ENCODE measurements around the gene SELENOF.

The SELENOF gene

GRCh38 chr1:86933562-86934377 lies 19.8 kb upstream of the SELENOF start:
- no peaks in the 10 kb centered on the region for H3K36me3 ChIP-seq (ENCODE audit: insufficient read depth, low read length)
- H3K9ac ChIP-seq (ENCODE audit: low read depth, low read length) = peak overlapping the region; percentile 25
- H3K9me3 ChIP-seq (ENCODE audit: control insufficient read depth, insufficient read depth, low read length) = no peaks in the 10 kb centered on the region
- H3K4me1 ChIP-seq (ENCODE audit: insufficient read depth, low read length) = peaks cover 17% of the 10 kb centered on the region

- no peaks in the 10 kb centered on the region for H3K9me3 ChIP-seq (ENCODE audit: control insufficient read depth, insufficient read depth, low read length)
- no peak overlapping the region for H3K9ac ChIP-seq (ENCODE audit: low read depth, low read length)
- H3K4me1 ChIP-seq (ENCODE audit: insufficient read depth, low read length) = peaks cover 17% of the 10 kb centered on the region
- no peaks in the 10 kb centered on the region for H3K36me3 ChIP-seq (ENCODE audit: insufficient read depth, low read length)
Measured at GRCh38 chr1:86933051-86933450, 19.1 kb upstream of the SELENOF start.

- Histone ChIP-seq H3K36me3 (ENCODE audit: insufficient read depth, low read length) (no peaks in the 10 kb centered on the region), H3K9ac (ENCODE audit: low read depth, low read length) (no peak overlapping the region), H3K4me1 (ENCODE audit: insufficient read depth, low read length) (peaks cover 8% of the 10 kb centered on the region), H3K9me3 (ENCODE audit: control insufficient read depth, insufficient read depth, low read length) (peaks cover 10% of the 10 kb centered on the region; the same call in 1 of the 2 replicates)
Measured at GRCh38 chr1:86928819-86929218, 14.9 kb upstream of the SELENOF start.

GRCh38 chr1:86926883-86927282 lies 13.0 kb upstream of the SELENOF start:
- H3K4me1 ChIP-seq (ENCODE audit: insufficient read depth, low read length) = no peaks in the 10 kb centered on the region
- H3K9me3 ChIP-seq (ENCODE audit: control insufficient read depth, insufficient read depth, low read length) = peaks cover 14% of the 10 kb centered on the region
- no peaks in the 10 kb centered on the region for H3K36me3 ChIP-seq (ENCODE audit: insufficient read depth, low read length)
- H3K9ac ChIP-seq (ENCODE audit: low read depth, low read length) = no peak overlapping the region

GRCh38 chr1:86925742-86926141 lies 11.8 kb upstream of the SELENOF start:
- H3K36me3 ChIP-seq (ENCODE audit: insufficient read depth, low read length) = no peaks in the 10 kb centered on the region
- H3K9me3 ChIP-seq (ENCODE audit: control insufficient read depth, insufficient read depth, low read length) = peaks cover 14% of the 10 kb centered on the region
- H3K9ac ChIP-seq (ENCODE audit: low read depth, low read length) = no peak overlapping the region
- no peaks in the 10 kb centered on the region for H3K4me1 ChIP-seq (ENCODE audit: insufficient read depth, low read length)

GRCh38 chr1:86924324-86924960 lies 10.5 kb upstream of the SELENOF start:
- Histone ChIP-seq H3K9ac (ENCODE audit: low read depth, low read length) (no peak overlapping the region), H3K4me1 (ENCODE audit: insufficient read depth, low read length) (no peaks in the 10 kb centered on the region), H3K9me3 (ENCODE audit: control insufficient read depth, insufficient read depth, low read length) (peaks cover 14% of the 10 kb centered on the region), H3K36me3 (ENCODE audit: insufficient read depth, low read length) (no peaks in the 10 kb centered on the region)

GRCh38 chr1:86922445-86922844 lies 8.5 kb upstream of the SELENOF start:
- no peak overlapping the region for H3K9ac ChIP-seq (ENCODE audit: low read depth, low read length)
- H3K36me3 ChIP-seq (ENCODE audit: insufficient read depth, low read length) = no peaks in the 10 kb centered on the region
- no peaks in the 10 kb centered on the region for H3K4me1 ChIP-seq (ENCODE audit: insufficient read depth, low read length)
- H3K9me3 ChIP-seq (ENCODE audit: control insufficient read depth, insufficient read depth, low read length) = peaks cover 14% of the 10 kb centered on the region

GRCh38 chr1:86916752-86917151 lies 2.8 kb upstream of the SELENOF start:
- H3K9me3 ChIP-seq (ENCODE audit: control insufficient read depth, insufficient read depth, low read length) = no peaks in the 10 kb centered on the region
- H3K4me1 ChIP-seq (ENCODE audit: insufficient read depth, low read length) = 0 out of 2 replicates have a peak, but pooled peaks cover 8% of the 10 kb centered on the region
- H3K36me3 ChIP-seq (ENCODE audit: insufficient read depth, low read length) = no peaks in the 10 kb centered on the region
- no peak overlapping the region for H3K9ac ChIP-seq (ENCODE audit: low read depth, low read length)

- Histone ChIP-seq H3K36me3 (ENCODE audit: insufficient read depth, low read length) (no peaks in the 10 kb centered on the region), H3K9me3 (ENCODE audit: control insufficient read depth, insufficient read depth, low read length) (no peaks in the 10 kb centered on the region), H3K4me1 (ENCODE audit: insufficient read depth, low read length) (0 out of 2 replicates have a peak, but pooled peaks cover 8% of the 10 kb centered on the region), H3K9ac (ENCODE audit: low read depth, low read length) (peak overlapping the region; percentile 91)
Measured at GRCh38 chr1:86915737-86916235, 1.9 kb upstream of the SELENOF start.

- Histone ChIP-seq H3K4me1 (ENCODE audit: insufficient read depth, low read length) (0 out of 2 replicates have a peak, but pooled peaks cover 8% of the 10 kb centered on the region), H3K9me3 (ENCODE audit: control insufficient read depth, insufficient read depth, low read length) (no peaks in the 10 kb centered on the region), H3K9ac (ENCODE audit: low read depth, low read length) (peak overlapping the region; percentile 91), H3K36me3 (ENCODE audit: insufficient read depth, low read length) (no peaks in the 10 kb centered on the region)
Measured at GRCh38 chr1:86914998-86915736, 1.2 kb upstream of the SELENOF start.

GRCh38 chr1:86914601-86914997 lies 673 bp upstream of the SELENOF start, which contains the start of gene HS2ST1:
TSS of gene HS2ST1 (plus strand) at chr1:86914635.
- H3K9me3 ChIP-seq (ENCODE audit: control insufficient read depth, insufficient read depth, low read length) = no peaks in the 10 kb centered on the region
- no peaks in the 10 kb centered on the region for H3K36me3 ChIP-seq (ENCODE audit: insufficient read depth, low read length)
- 0 out of 2 replicates have a peak, but pooled peaks cover 8% of the 10 kb centered on the region for H3K4me1 ChIP-seq (ENCODE audit: insufficient read depth, low read length)

GRCh38 chr1:86913399-86913895 lies 479 bp downstream of the SELENOF start:
- Histone ChIP-seq H3K36me3 (ENCODE audit: insufficient read depth, low read length) (no peaks in the 10 kb centered on the region), H3K4me1 (ENCODE audit: insufficient read depth, low read length) (0 out of 2 replicates have a peak, but pooled peaks cover 8% of the 10 kb centered on the region), H3K9me3 (ENCODE audit: control insufficient read depth, insufficient read depth, low read length) (no peaks in the 10 kb centered on the region), H3K9ac (ENCODE audit: low read depth, low read length) (peak overlapping the region; percentile 93)

More at GRCh38 chr1:86914601-86914997, 673 bp upstream of the SELENOF start, which contains the start of gene HS2ST1:
- peak within 1 kb of the TSS; percentile 93 for H3K9ac ChIP-seq (ENCODE audit: low read depth, low read length)

GRCh38 chr1:86912281-86912900 lies 1.5 kb downstream of the SELENOF start:
- peak overlapping the region; percentile 93; the same call in 1 of the 2 replicates for H3K9ac ChIP-seq (ENCODE audit: low read depth, low read length)

More at GRCh38 chr1:86912281-86912900, 1.5 kb downstream of the SELENOF start:
- Histone ChIP-seq H3K9me3 (ENCODE audit: control insufficient read depth, insufficient read depth, low read length) (no peaks in the 10 kb centered on the region), H3K36me3 (ENCODE audit: insufficient read depth, low read length) (no peaks in the 10 kb centered on the region), H3K4me1 (ENCODE audit: insufficient read depth, low read length) (0 out of 2 replicates have a peak, but pooled peaks cover 8% of the 10 kb centered on the region)

All from ES-I3 (cell line).